ENCODE measurements around the gene TNN. TPM values are rescaled to one million over a fixed set of nuclear protein-coding genes. Genes with fewer than 3 reads are reported as not detected.
"Not testable (repeated sequence)": the region's sequence is repeated elsewhere in the genome, so short reads cannot be mapped to it uniquely, and the experiment has no call there.

TNN gene
- total RNA-seq, 2 donors from 2014 or later, result 0.05 to 0.97 TPM

- DNase-seq (ENCODE audit: low spot score), result no peak
- intact Hi-C loops (cut with DNase I), result no loop called here
- Histone ChIP-seq H3K36me3 (no peaks in the 10 kb centered on the region), H3K27ac (no peak overlapping the region), H3K4me3 (no peak overlapping the region), H3K4me1 (replicated peaks) (no peaks in the 10 kb centered on the region), H3K27me3 (replicated peaks; ENCODE audit: insufficient read depth) (no peaks in the 10 kb centered on the region), H3K9me3 (no peaks in the 10 kb centered on the region)
- WGBS, result 63% methylated on average over 4 of the region's 4 CpGs
- TF ChIP-seq CTCF (IDR thresholded peaks at IDR 0.05) (no peak), POLR2AphosphoS5 (IDR thresholded peaks at IDR 0.05) (no peak), POLR2A (IDR thresholded peaks at IDR 0.05) (no peak)
Observed at GRCh38 chr1:175040324-175040879, 27.2 kb upstream of the TNN start.

GRCh38 chr1:175042650-175043049 lies 25.0 kb upstream of the TNN start:
- no peak for DNase-seq (ENCODE audit: low spot score)
- Histone ChIP-seq H3K4me3 (no peak overlapping the region), H3K4me1 (replicated peaks) (no peaks in the 10 kb centered on the region), H3K27ac (no peak overlapping the region), H3K27me3 (replicated peaks; ENCODE audit: insufficient read depth) (no peaks in the 10 kb centered on the region), H3K36me3 (no peaks in the 10 kb centered on the region), H3K9me3 (no peaks in the 10 kb centered on the region)
- WGBS, result 79% methylated on average over 3 of the region's 3 CpGs
- no peak for TF ChIP-seq POLR2AphosphoS5 (IDR thresholded peaks at IDR 0.05)
- TF ChIP-seq POLR2A (IDR thresholded peaks at IDR 0.05), result no peak
- TF ChIP-seq CTCF (IDR thresholded peaks at IDR 0.05), result no peak
- intact Hi-C loops (cut with DNase I), result no loop called here

- TF ChIP-seq CTCF (IDR thresholded peaks at IDR 0.05) (no peak), POLR2A (IDR thresholded peaks at IDR 0.05) (no peak), POLR2AphosphoS5 (IDR thresholded peaks at IDR 0.05) (no peak)
- Histone ChIP-seq H3K27me3 (replicated peaks; ENCODE audit: insufficient read depth) (no peaks in the 10 kb centered on the region), H3K4me1 (replicated peaks) (no peaks in the 10 kb centered on the region), H3K27ac (no peak overlapping the region), H3K36me3 (no peaks in the 10 kb centered on the region), H3K9me3 (no peaks in the 10 kb centered on the region), H3K4me3 (no peak overlapping the region)
- intact Hi-C loops (cut with DNase I), result no loop called here
- WGBS, result 72% methylated on average over 19 of the region's 19 CpGs
- no peak for DNase-seq (ENCODE audit: low spot score)
Observed at GRCh38 chr1:175043824-175044223, 23.8 kb upstream of the TNN start.

GRCh38 chr1:175044591-175044990 lies 23.0 kb upstream of the TNN start:
- intact Hi-C loops (cut with DNase I); H3K9me3 ChIP-seq; H3K27me3 ChIP-seq (replicated peaks; ENCODE audit: insufficient read depth); DNase-seq (ENCODE audit: low spot score); H3K4me1 ChIP-seq (replicated peaks); H3K36me3 ChIP-seq; H3K27ac ChIP-seq; H3K4me3 ChIP-seq: not testable (repeated sequence)
- WGBS, result 91% methylated on average over 18 of the region's 18 CpGs

- Histone ChIP-seq H3K4me3 (no peak overlapping the region), H3K36me3 (no peaks in the 10 kb centered on the region), H3K27ac (no peak overlapping the region), H3K4me1 (replicated peaks) (no peaks in the 10 kb centered on the region), H3K27me3 (replicated peaks; ENCODE audit: insufficient read depth) (no peaks in the 10 kb centered on the region), H3K9me3 (no peaks in the 10 kb centered on the region)
- TF ChIP-seq CTCF (IDR thresholded peaks at IDR 0.05) (no peak), POLR2AphosphoS5 (IDR thresholded peaks at IDR 0.05) (no peak), POLR2A (IDR thresholded peaks at IDR 0.05) (no peak)
- intact Hi-C loops (cut with DNase I), result no loop called here
- WGBS, result 94% methylated on average over 19 of the region's 19 CpGs
- no peak for DNase-seq (ENCODE audit: low spot score)
Observed at GRCh38 chr1:175045097-175045496, 22.5 kb upstream of the TNN start.
